Measurements from ENCODE around the gene HOTAIR.

DNA sequence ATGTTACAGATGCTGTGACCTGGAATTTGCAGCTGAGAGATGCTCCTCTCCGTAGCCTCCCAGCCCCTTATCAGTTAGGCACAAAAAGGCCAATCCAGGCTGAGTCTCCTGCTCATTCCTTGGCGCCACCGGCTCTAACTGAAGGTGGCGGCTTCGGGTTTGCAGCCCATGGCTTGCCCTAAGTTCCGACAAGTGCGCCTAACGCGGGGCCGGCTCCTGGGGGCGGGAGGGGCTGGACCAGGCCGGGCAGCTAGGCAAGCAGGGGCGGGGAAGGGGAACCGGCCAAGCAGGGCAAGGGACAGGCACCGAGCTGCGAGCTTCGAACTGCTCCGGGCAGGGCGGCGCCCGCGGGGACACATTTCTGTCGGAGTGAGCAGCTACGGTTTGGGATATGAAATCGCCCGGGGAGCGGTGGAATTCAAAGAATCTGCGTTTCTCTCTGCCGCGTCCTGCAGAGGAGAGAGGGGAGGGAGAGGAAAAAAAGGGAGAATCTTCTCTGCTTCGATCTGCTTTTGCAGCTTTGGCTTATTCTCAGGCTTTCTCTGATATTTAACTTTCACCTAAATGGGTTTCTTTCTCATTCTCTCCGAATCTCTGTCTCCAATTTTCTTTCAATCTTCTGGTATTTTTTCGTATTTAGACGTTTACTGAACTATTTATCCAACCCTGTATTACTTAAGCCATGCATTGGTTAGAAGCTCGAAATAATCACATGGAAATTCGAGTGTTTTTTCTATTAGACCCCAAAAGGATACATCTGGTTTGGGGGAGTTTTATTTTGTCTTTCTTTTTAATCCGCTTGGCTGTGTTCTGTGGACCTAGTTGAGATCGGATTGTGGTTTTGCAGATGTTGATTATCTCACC, 21.7 kb downstream of the HOTAIR start:
- TF ChIP-seq, protein P1, sequence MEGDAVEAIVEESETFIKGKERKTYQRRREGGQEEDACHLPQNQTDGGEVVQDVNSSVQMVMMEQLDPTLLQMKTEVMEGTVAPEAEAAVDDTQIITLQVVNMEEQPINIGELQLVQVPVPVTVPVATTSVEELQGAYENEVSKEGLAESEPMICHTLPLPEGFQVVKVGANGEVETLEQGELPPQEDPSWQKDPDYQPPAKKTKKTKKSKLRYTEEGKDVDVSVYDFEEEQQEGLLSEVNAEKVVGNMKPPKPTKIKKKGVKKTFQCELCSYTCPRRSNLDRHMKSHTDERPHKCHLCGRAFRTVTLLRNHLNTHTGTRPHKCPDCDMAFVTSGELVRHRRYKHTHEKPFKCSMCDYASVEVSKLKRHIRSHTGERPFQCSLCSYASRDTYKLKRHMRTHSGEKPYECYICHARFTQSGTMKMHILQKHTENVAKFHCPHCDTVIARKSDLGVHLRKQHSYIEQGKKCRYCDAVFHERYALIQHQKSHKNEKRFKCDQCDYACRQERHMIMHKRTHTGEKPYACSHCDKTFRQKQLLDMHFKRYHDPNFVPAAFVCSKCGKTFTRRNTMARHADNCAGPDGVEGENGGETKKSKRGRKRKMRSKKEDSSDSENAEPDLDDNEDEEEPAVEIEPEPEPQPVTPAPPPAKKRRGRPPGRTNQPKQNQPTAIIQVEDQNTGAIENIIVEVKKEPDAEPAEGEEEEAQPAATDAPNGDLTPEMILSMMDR (IDR thresholded peaks at IDR 0.05): no peak
- no peak for TF ChIP-seq POLR2A (IDR thresholded peaks at IDR 0.05)
